Caco-2 (cell line): ENCODE results near the gene SLC7A1. TPM values are rescaled to one million over a fixed set of nuclear protein-coding genes. Genes with fewer than 3 reads are reported as not detected.

Experiments
- BruUV-seq: library from RNA; stranded (reverse); fragments of 400-500 nt; replicated peaks from 2 replicates; lab custom pipeline; 2021; lab: Mats Ljungman, UMichigan
- CTCF ChIA-PET: fragments of 300-600 bp; sonication (Branson Sonifier 250); formaldehyde crosslinking; loops from one replicate; lab custom pipeline; 2022; ENCODE audit warnings: antibody characterized with exemption; lab: Charles Lee
- POLR2A ChIA-PET: fragments of 300-600 bp; sonication (Branson Sonifier 250); formaldehyde crosslinking; loops from one replicate; lab custom pipeline; 2022; ENCODE audit warnings: antibody characterized with exemption; lab: Charles Lee
- DNase-seq, 2 experiments: peaks; one replicate each; pipeline versions ENCODE4 v3.0.0 to v3.0.0-alpha.2; 2020 to 2022
- H3K27me3 ChIP-seq: replicated peaks from 2 replicates; pipeline ENCODE4 v1.6.0; 2011; ENCODE audit warnings: low read length; ENCODE audit not compliant: control insufficient read depth, insufficient read depth
- H3K36me3 ChIP-seq: 2 replicates; pipeline ENCODE4 v1.5.1; 2011; ENCODE audit warnings: low read length; ENCODE audit not compliant: control insufficient read depth, insufficient read depth
- H3K4me1 ChIP-seq: fragments of 250-450 bp; sonication (Bioruptor Pico); 2 replicates; pipeline ENCODE4 v1.5.1; 2020; ENCODE audit warnings: mild to moderate bottlenecking
- H3K4me3 ChIP-seq: 2 replicates; pipeline ENCODE4 v1.5.1; 2011; ENCODE audit warnings: low read depth, mild to moderate bottlenecking, control low read depth, low read length
- H3K9me3 ChIP-seq: fragments of 250-450 bp; sonication (Bioruptor Pico); 2 replicates; pipeline ENCODE4 v1.5.1; 2020; ENCODE audit warnings: mild to moderate bottlenecking, moderate library complexity
- H3K27ac Mint-ChIP-seq: one replicate; pipeline ENCODE4 v1.8.0; 2022; ENCODE audit warnings: mixed read lengths; ENCODE audit not compliant: unreplicated experiment
- H3K27me3 Mint-ChIP-seq: one replicate; pipeline ENCODE4 v1.8.0; 2022; ENCODE audit warnings: mixed read lengths; ENCODE audit not compliant: insufficient read depth, unreplicated experiment
- H3K36me3 Mint-ChIP-seq: one replicate; pipeline ENCODE4 v1.8.0; 2022; ENCODE audit warnings: mild to moderate bottlenecking, mixed read lengths; ENCODE audit not compliant: insufficient read depth, unreplicated experiment
- H3K4me1 Mint-ChIP-seq: one replicate; pipeline ENCODE4 v1.8.0; 2022; ENCODE audit warnings: low read depth, mixed read lengths; ENCODE audit not compliant: unreplicated experiment
- H3K4me3 Mint-ChIP-seq: one replicate; pipeline ENCODE4 v1.8.0; 2022; ENCODE audit warnings: mild to moderate bottlenecking, moderate library complexity, mixed read lengths; ENCODE audit not compliant: unreplicated experiment
- H3K9me3 Mint-ChIP-seq: one replicate; pipeline ENCODE4 v1.8.0; 2022; ENCODE audit warnings: mixed read lengths; ENCODE audit not compliant: unreplicated experiment
- CTCF ChIP-seq, 2 experiments: fragments of 200-600 bp in 1 of 2; IDR thresholded peaks; 1 replicate in 1 of 2; 2 replicates in 1 of 2; pipeline versions ENCODE4 v1.5.1 to v1.8.0; 2011 to 2022; ENCODE audit warnings: antibody characterized with exemption in 1 of 2, control low read depth in 1 of 2, inconsistent platforms in 1 of 2, low read depth in 1 of 2, low read length in 1 of 2, mild to moderate bottlenecking in 1 of 2, moderate library complexity in 1 of 2; ENCODE audit not compliant: insufficient read depth in 1 of 2, severe bottlenecking in 1 of 2, unreplicated experiment in 1 of 2
- intact Hi-C: fragments of 100-400 bp; cut with micrococcal nuclease; formaldehyde crosslinking; loops from one replicate; pipeline ENCODE4 v1.10.0; 2022; ENCODE audit not compliant: unreplicated experiment
- total RNA-seq: library from RNA; stranded (reverse); gene quantifications from 2 replicates; pipeline ENCODE4 v1.2.3, GENCODE V29; 2022

SLC7A1 gene
- total RNA-seq, 1 experiment from 2014 or later: 180 TPM

DNA sequence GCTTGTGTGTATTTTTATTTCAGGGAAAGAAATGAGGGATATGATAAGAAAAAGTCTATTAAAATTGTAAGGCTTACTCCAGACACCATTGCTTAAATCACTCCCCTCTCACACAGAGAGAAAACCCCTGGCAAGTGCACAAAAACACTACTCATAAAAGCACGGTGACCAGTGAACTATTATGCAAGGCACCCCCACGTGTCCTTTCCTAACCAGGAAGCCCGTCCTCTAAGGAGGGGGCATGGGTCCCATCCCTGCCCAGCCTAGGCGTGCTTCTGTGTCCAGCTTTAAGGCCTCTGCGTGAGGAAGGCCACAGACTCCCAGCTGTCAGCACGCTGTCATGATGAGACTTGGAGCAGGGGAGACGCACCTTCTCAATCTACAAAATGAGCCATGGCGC lies 83.5 kb downstream of the SLC7A1 start:
- H3K27me3 Mint-ChIP-seq: no peaks in the 10 kb centered on the region
- Histone ChIP-seq H3K9me3 (no peaks in the 10 kb centered on the region), H3K36me3 (peaks cover 3% of the 10 kb centered on the region), H3K4me1 (peaks cover 14% of the 10 kb centered on the region), H3K4me3 (no peak overlapping the region), H3K27me3 (no peaks in the 10 kb centered on the region)
- no peak overlapping the region for H3K27ac Mint-ChIP-seq
- intact Hi-C loops: no loop called here
- no peaks in the 10 kb centered on the region for H3K9me3 Mint-ChIP-seq
- no peak overlapping the region for H3K4me3 Mint-ChIP-seq
- ChIA-PET CTCF (no interaction called here), POLR2A (no interaction called here)
- H3K4me1 Mint-ChIP-seq: peaks cover 20% of the 10 kb centered on the region
- peaks cover 83% of the 10 kb centered on the region for H3K36me3 Mint-ChIP-seq
- no peak for DNase-seq
- no TSS peak for BruUV-seq
- no peak for TF ChIP-seq CTCF (IDR thresholded peaks at IDR 0.05; ENCODE audit: insufficient read depth in 1 of 2, low read depth in 1 of 2, low read length in 1 of 2, severe bottlenecking in 1 of 2, unreplicated experiment in 1 of 2)

- H3K4me3 ChIP-seq: no peak overlapping the region
- ChIA-PET CTCF (no interaction called here), POLR2A (no interaction called here)
- DNase-seq: no peak
- Mint-ChIP-seq H3K36me3 (peaks cover 83% of the 10 kb centered on the region), H3K4me3 (no peak overlapping the region), H3K27me3 (no peaks in the 10 kb centered on the region), H3K9me3 (no peaks in the 10 kb centered on the region), H3K27ac (no peak overlapping the region), H3K4me1 (peaks cover 20% of the 10 kb centered on the region)
- no peak for TF ChIP-seq CTCF (IDR thresholded peaks at IDR 0.05; ENCODE audit: insufficient read depth in 1 of 2, low read depth in 1 of 2, low read length in 1 of 2, severe bottlenecking in 1 of 2, unreplicated experiment in 1 of 2)
- intact Hi-C loops: no loop called here
- no peaks in the 10 kb centered on the region for H3K27me3 ChIP-seq
- no peaks in the 10 kb centered on the region for H3K9me3 ChIP-seq
- BruUV-seq: no TSS peak
- H3K36me3 ChIP-seq: peaks cover 3% of the 10 kb centered on the region
- peaks cover 14% of the 10 kb centered on the region for H3K4me1 ChIP-seq
Measured at GRCh38 chr13:29511106-29511796, 84.2 kb downstream of the SLC7A1 start.

DNA sequence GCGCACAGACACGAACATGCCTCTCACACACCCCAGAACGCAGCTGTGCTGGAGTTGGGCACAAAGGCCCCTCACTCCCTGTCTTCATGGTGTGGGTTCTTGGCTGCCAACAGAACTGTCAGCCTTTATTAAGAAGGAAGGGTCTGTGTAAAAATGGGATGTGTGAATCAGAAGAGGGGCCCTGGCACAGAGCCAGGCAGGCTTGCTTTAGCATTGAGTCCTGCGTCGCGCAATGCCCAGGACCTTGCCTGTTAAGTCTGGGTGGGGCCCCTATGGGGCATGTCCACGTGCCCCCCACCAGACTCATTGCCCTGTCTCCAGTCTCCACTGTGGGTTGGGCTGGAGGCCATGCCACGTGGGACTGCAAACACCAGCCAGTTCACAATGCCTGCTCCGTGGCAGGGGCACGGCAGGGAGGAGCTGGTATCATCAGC lies 84.8 kb downstream of the SLC7A1 start:
- Histone ChIP-seq H3K36me3 (peaks cover 3% of the 10 kb centered on the region), H3K4me3 (no peak overlapping the region), H3K4me1 (peaks cover 14% of the 10 kb centered on the region), H3K27me3 (no peaks in the 10 kb centered on the region), H3K9me3 (no peaks in the 10 kb centered on the region)
- POLR2A ChIA-PET: no interaction called here
- CTCF ChIA-PET: no interaction called here
- no peak overlapping the region for H3K4me3 Mint-ChIP-seq
- H3K36me3 Mint-ChIP-seq: peaks cover 84% of the 10 kb centered on the region
- BruUV-seq: no TSS peak
- TF ChIP-seq CTCF (IDR thresholded peaks at IDR 0.05; ENCODE audit: insufficient read depth in 1 of 2, low read depth in 1 of 2, low read length in 1 of 2, severe bottlenecking in 1 of 2, unreplicated experiment in 1 of 2): no peak
- H3K4me1 Mint-ChIP-seq: peaks cover 20% of the 10 kb centered on the region
- H3K27me3 Mint-ChIP-seq: no peaks in the 10 kb centered on the region
- no peak overlapping the region for H3K27ac Mint-ChIP-seq
- no peak for DNase-seq
- intact Hi-C loops: no loop called here
- H3K9me3 Mint-ChIP-seq: no peaks in the 10 kb centered on the region
